WERI-Rb-1 (cell line): ENCODE measurements around the gene OTUB1.

Experiments
- DNase-seq: peaks from one replicate; pipeline ENCODE4 v3.0.0-alpha.2; 2020
- H3K27ac ChIP-seq: fragments of 250-450 bp; sonication (Bioruptor Pico); 2 replicates; pipeline ENCODE4 v1.5.1; 2020; ENCODE audit warnings: mild to moderate bottlenecking, moderate library complexity
- H3K27me3 ChIP-seq: fragments of 250-450 bp; sonication (Bioruptor Pico); 2 replicates; pipeline ENCODE4 v1.5.1; 2021; ENCODE audit warnings: mild to moderate bottlenecking, low read depth, moderate library complexity; ENCODE audit not compliant: insufficient read depth, severe bottlenecking
- H3K36me3 ChIP-seq: fragments of 250-450 bp; sonication (Bioruptor Pico); 2 replicates; pipeline ENCODE4 v1.5.1; 2020; ENCODE audit warnings: mild to moderate bottlenecking, moderate library complexity
- H3K4me3 ChIP-seq: 2 replicates; pipeline ENCODE4 v1.5.1; 2011; ENCODE audit warnings: low read depth, mild to moderate bottlenecking, control low read depth, low read length
- H3K9me3 ChIP-seq: fragments of 250-450 bp; sonication (Bioruptor Pico); 2 replicates; pipeline ENCODE4 v1.5.1; 2021; ENCODE audit warnings: mild to moderate bottlenecking, moderate library complexity; ENCODE audit not compliant: severe bottlenecking
- CTCF ChIP-seq: IDR thresholded peaks from 2 replicates; pipeline ENCODE4 v1.5.1; 2011; ENCODE audit warnings: low read depth, mild to moderate bottlenecking, control low read depth, inconsistent platforms, low read length

OTUB1 gene

GRCh38 chr11:64015935-64016845, 30.0 kb downstream of the OTUB1 start:
- H3K4me3 ChIP-seq, result no peak overlapping the region

DNA sequence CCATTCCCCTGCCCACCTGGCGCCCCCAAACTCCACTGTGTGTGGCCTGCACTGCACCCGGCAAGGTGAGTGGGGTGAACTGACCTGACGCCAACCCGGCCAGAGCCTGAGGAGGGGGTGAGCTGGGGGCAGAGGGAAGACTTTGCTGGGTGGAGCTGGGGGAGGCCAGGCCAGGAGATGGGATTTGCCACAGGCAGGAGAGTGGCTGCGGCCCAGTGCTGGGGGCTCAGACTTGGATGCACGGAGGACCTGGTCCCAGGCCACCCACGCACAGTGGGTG, 31.6 kb downstream of the OTUB1 start:
- no peak for DNase-seq
- TF ChIP-seq CTCF, result no peak
- Histone ChIP-seq H3K36me3 (no peaks in the 10 kb centered on the region), H3K27me3 (no peaks in the 10 kb centered on the region), H3K9me3 (no peaks in the 10 kb centered on the region), H3K27ac (no peak overlapping the region), H3K4me3 (no peak overlapping the region)

More at GRCh38 chr11:64015935-64016845, 30.0 kb downstream of the OTUB1 start:
- Histone ChIP-seq H3K36me3 (no peaks in the 10 kb centered on the region), H3K9me3 (no peaks in the 10 kb centered on the region), H3K27ac (no peak overlapping the region), H3K27me3 (no peaks in the 10 kb centered on the region)
- no peak for DNase-seq
- no peak for TF ChIP-seq CTCF

- Histone ChIP-seq H3K9me3 (no peaks in the 10 kb centered on the region), H3K27me3 (no peaks in the 10 kb centered on the region), H3K27ac (no peak overlapping the region), H3K4me3 (no peak overlapping the region), H3K36me3 (no peaks in the 10 kb centered on the region)
- TF ChIP-seq CTCF, result no peak
- DNase-seq, result no peak
Measured at GRCh38 chr11:64018310-64018709, 32.1 kb downstream of the OTUB1 start.

DNA sequence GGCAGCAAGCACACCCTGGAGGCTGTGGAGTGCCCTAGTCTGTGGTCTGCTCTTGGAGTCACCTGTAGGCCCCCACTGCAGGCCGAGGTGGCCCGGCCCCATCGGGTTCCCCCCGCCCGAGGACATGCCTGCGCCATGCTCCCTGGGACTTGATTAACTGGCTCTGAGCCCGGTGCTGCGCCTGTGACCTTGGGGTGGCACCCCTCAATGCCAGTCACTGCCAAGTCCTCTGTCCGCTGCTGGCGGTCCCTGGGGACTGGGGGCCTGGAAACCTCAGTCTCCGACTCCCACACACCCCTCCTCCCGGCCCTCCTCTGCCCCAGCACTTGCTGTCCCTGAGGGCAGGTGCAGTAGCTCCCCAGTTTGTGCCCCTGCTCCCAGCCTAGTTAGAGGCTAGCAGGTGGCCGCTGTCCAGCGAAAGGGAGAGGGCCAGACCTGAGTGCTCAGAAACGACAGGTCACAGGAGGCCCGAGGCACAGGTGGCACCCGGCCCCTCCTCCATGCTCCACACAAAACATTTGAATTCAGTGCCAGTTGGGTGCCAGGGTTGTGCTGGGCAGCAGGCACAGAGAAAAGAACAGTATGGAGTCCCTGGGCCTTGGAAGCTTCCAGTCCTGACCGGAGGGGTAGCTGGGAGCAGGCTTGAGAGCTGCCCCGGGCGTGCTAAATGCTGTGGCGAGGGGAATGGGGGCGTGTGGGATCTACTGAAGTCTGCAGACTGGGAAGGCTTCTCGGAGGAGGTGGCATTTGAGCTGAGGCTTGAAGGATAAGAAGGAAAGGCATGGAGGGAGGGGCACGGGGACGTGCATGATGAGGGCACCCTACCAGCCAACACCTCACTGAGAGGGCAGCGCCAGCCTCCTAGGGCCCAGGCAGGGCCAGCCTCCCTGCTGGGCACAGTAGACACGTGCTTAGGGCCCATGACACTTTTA, 33.1 kb downstream of the OTUB1 start:
- TF ChIP-seq CTCF, result no peak
- Histone ChIP-seq H3K27me3 (no peaks in the 10 kb centered on the region), H3K4me3 (no peak overlapping the region)

DNA sequence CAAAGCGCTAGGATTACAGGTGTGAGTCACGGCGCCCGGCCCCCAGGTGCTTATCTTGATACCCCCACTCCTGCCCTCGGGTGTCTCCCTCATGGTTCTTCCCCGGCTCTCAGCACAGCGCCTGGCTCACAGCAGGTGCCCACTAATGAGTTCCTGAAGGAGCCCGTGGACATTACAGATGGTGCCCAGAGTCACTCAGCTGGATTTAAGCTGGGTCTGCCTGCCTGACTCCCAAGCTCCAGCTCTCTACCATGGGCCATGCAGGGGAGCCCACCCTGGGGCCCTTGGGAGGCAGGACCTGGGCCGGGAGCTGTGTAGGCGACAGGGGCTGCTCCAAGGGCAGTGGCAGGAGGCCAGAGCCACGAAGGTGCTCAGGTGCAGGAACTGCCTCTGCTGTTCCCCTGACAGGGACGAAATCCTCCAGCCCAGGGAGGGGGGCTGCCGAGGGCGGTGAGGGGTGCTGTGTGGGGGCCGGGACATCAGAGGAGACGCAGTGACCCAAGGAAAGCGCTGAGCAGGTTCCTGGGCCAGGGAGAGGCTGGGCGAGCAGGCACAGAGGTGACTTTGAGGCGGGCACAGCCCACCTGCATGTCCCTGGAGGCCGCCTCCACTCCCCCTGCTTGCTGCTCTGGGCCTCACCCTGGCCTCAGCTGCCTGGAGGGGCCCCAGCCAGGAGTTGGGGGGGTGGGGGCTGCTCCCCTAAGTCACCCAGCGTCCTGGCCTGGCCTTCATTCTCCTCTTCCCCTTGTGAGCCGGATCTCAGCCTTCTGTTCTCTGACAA, 34.9 kb downstream of the OTUB1 start:
- Histone ChIP-seq H3K36me3 (no peaks in the 10 kb centered on the region), H3K9me3 (no peaks in the 10 kb centered on the region), H3K4me3 (no peak overlapping the region), H3K27ac (no peak overlapping the region), H3K27me3 (no peaks in the 10 kb centered on the region)
- TF ChIP-seq CTCF, result no peak
- no peak for DNase-seq

More for the DNA sequence above, 33.1 kb downstream of the OTUB1 start:
- DNase-seq, result no peak
- no peaks in the 10 kb centered on the region for H3K9me3 ChIP-seq
- H3K27ac ChIP-seq, result no peak overlapping the region
- H3K36me3 ChIP-seq, result no peaks in the 10 kb centered on the region
